NCI-H2081 treated with DMSO at 0.1 percent for 48 hours (cell line): Measurements from ENCODE around the gene DNAJB6.
"Not testable (repeated sequence)": the region's sequence is repeated elsewhere in the genome, so short reads cannot be mapped to it uniquely, and the experiment has no call there.

Experiments used
- DNase-seq: peaks from one replicate; lab custom pipeline; 2025; lab: John Stamatoyannopoulos, UW

DNAJB6 gene

DNA sequence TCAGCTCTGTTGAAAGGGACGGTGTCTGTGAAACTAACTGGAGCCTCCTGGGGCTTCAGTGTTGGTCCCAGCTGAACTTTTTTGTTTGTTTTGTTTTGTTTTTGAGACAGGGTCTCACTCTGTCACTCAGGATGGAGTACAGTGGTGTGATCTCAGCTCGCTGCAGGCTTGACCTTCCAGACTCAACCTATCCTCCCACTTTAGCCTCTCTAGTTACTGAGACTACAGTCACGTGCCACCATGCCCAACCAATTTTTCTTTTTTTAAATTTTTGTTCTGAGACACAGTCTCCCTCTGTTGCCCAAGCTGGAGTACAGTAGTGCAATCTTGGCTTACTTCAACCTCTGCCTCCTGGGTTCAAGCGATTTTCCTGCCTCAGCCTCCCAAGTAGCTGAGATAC is 13.4 kb upstream of the DNAJB6 start:
- no peak for DNase-seq

DNA sequence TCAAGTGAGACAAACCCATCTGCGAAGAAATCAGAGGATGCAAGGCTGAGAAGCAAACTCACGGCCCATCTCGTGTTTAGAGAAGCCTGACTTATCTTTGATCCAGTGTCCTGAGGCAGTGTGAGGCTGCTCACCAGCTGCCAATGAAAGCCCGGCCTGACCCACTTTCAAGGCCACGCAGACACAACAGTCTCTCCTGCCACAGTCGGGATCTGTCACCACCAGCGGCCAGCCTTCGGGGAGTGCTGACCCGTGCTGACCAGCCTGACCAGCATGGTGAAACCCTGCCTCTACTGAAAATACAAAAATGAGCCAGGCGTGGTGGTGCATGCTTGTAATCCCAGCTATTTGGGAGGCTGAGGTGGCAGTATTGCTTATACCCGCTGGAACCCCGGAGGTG is 7.4 kb upstream of the DNAJB6 start:
- DNase-seq: no peak

DNA sequence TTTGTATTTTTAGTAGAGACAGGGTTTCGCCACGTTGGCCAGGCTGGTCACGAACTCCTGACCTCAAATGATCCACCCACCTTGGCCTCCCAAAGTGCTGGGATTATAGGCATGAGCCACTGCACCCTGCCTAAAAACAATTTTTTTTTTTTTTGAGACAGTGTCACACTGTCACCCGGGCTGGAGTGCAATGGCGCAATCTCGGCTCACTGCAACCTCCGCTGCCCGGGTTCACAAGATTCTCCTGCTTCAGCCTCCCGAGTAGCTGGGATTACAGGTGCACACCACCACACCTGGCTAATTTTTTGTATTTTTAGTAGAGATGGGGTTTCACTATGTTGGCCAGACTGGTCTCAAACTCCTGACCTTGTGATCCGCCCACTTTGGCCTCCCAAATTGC is 6.2 kb upstream of the DNAJB6 start:
- DNase-seq: not testable (repeated sequence)

DNA sequence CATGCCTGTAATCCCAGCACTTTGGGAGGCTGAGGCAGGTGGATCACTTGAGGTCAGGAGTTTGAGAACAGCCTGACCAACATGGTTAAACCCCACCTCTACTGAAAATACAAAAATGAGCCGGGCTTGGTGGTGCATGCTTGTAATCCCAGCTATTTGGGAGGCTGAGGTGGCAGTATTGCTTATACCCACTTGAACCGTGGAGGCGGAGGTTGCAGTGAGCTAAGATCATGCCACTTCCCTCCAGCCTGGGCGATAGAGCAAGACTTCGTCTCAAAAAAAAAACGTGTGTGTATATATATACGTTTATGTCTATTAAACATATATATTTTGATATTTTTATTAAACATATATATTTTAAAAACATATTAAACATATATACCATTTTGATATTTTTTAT is 5.8 kb upstream of the DNAJB6 start:
- DNase-seq: not testable (repeated sequence)

DNA sequence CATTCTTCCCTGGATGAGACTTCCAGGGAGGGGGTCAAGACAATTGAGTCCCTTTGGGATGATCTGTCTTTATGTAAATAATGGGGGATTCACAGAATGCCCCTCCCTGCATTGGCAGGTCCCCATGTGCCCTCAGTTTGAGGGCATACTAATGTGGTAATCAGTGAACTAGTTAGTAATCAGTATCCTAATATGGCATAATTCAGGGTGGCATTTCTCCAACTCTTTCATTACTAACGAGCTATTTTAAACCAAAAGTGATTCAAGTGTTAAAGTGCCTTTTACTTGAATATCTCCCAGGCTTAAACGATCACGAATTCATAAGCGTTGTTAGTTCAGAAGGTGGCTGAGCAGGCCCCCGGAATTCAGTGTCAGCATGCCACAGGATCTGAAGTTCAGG is 1.6 kb upstream of the DNAJB6 start:
- DNase-seq: no peak

DNA sequence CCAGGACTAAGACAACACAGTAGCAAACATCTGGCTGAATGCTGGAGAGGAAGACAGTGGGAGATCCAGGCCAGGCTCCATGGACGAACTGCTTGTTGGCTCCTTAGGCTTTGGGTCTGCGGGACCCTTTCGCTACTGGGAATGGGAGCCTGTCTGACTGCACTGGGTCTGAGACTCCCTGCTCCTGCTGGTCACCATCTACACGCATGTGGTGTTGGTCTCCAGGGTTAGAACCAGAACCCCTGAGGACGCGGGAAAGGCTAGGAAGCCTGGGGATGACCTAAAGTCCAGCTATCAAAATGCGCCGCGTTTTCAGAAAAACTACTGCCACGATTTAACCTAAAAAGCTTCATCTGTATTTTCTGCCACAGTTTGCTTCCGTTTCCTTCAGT is 817 bp upstream of the DNAJB6 start:
- DNase-seq: no peak

DNA sequence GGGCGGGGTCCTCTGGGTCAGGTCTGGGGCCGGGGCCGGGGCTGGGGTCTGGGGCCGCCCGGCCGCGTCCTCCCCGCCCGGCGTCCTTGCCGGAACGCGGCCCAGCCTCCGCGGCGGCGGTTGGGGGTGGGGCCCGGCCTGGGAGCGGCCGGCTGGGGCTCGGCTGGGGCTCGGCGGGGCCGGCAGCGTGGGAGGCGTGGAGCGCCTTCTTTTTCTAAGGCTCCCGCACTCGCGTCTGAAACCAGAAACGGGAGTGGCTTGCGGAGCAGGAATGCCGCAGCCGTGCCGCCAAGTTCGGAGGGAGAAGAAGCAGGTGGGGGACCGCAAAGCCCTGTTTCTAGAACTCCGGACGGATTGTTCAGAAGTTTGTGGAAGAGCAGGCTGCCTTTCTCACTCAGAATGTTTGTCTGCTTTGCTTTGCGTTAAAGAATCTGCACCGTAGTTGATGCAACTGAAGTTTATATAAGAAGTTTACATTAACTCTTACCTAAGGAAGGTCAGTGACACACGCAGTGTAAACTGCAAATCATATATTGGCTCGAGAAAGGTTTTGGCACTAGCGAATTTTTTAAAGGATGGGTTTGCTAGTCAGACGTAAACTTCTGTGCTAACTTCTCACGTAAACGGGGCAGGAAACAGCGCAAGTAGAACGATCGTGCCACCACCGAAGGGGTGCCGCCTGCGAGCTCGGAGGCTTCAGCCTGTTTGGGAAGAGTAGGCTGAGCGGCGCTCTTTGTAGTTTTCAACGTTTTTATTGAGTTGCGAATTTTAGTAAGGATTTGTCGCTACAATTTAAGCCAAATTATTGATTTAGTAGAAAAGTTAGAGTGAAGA is 729 bp downstream of the DNAJB6 start:
- no peak for DNase-seq

DNA sequence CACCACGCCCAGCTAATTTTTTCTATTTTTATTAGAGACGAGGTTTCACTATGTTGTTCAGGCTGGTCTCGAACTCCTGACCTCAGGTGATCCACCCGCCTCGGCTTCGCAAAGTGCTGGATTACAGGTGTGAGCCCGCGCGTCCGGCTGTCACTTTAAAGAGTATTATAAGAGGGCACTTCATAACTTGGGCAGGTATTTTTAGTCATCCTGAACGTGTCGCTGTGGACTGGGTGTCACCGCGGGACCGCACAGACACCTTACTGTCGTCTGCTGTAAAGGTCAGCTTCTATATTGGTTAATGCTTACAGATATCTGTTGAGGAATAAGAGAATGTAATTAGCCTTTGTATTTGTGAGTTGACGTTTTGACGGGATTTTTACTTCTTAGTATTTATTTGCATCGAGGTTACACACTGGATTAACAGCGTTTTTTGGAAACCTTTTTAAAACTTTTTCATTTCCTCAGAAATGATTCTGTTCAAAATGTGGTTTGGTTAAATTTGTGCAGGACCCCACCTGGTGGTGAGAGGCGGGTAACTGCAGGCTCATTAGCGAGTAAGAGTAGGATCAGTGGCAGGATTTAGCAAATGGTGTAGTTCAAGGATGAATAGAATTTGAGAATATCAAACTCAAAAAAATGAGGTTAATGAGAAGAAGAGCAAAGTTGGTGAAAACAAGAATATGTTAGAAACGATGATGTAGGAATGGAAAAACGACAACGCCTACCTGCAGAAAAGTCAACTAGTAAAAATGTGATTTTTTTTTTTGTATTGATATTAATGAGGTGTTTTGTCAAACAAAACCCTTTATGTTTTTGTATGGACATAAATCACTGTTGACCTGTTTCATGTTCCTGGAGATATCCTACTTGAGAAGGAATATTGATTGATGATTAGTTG is 3.2 kb downstream of the DNAJB6 start:
- DNase-seq: no peak

DNA sequence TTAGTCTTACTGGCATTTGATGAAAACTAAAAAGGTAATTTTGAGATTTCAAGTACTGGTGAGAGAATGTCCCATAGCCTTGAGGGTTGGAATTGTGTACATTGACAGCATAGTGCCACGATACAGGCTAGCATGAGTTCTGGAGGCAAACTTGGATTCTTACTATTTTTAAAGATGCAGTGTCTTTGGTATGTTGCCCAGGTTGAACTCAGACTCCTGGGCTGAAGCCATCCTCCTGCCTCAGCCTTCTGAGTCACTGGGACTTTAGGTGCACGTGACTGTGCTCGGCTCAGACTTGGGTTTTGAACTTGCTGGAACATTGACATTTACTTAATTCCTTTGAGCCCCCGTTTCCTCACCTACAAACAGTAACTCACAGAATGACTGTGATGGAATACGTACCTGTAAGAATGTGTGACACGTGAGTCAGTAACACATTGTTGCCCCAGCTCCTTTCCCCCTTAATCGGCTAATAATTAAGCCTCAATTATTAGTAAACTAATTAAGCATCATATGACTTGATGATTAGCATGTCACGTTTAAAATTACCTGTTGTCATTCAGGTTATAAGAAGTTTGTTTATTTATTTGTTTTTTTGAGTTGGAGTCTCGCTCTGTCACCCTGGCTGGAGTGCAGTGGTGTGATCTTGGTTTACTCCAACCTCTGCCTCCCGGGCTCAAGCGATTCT is 10.6 kb downstream of the DNAJB6 start:
- no peak for DNase-seq

DNA sequence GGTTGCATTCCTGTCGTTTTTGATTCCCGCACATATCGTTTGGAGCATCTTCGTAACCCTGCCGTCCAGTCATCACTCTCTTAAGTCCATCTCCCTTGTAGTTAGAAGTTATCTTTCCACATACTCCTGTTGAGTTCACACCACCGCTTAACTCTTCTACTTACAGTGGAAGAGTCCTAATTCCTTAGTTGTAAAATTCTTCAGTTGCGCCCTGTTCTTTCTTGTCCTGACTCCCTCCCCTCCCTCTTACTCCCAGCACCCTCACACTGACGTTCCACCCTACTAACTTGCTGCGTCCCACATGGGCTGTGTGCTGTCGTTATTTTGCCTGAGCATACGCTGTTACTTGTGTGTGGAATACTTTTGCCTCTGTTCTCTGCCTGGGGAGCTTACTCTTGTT is 11.7 kb downstream of the DNAJB6 start:
- no peak for DNase-seq

DNA sequence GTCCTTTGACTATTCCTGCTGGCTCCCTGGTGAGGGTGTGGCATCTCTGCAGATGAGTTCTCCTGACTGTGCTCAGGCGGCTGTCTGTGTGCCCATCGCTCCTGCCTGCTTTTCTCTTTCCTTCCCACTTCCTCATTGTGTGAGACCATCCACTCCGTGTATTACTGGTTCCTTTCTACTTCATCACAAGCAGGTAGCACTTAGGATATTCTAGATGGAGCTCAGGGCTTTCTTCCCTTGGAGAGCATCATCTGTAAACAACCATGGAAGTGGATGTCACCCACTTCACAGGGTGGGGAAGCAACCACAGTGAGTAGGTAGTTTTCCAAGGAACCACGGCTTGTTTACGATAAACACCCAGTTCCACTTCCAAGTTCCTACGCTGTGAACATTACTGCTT is 15.7 kb downstream of the DNAJB6 start:
- DNase-seq: no peak

DNA sequence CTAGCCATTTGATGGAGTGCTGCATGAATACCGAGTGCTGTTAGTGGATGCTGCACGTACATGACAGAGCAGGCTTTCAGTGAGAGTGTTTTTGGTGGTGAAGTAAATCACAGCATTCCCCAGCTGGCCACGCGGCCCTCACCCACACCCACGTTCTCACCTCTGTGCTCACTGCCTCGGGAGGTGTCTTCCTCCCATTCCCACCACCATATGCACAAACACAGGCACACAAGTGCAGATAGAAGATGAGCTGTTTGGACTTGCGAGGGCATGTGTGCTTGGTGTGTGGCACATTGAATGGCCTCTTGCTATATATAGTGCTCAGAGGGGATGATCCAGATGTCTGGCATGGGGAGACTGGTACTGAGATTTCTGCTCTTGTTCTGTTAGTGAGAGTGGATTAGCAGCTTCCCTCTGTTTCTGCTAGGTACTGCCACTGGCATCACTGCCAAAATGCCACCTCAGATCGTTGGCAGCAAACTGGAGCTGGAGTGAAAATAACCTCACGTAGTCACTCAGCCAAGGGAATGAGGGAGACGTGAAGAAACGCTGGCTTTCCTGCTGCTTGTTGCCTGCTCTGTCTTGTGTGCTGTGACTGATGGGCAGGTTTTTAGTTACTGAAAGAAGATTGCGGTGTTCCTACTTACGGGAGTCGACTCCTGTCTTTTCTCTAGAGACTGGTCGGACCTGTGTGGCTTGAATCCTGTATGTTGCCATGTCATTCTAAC is 19.1 kb downstream of the DNAJB6 start:
- no peak for DNase-seq

DNA sequence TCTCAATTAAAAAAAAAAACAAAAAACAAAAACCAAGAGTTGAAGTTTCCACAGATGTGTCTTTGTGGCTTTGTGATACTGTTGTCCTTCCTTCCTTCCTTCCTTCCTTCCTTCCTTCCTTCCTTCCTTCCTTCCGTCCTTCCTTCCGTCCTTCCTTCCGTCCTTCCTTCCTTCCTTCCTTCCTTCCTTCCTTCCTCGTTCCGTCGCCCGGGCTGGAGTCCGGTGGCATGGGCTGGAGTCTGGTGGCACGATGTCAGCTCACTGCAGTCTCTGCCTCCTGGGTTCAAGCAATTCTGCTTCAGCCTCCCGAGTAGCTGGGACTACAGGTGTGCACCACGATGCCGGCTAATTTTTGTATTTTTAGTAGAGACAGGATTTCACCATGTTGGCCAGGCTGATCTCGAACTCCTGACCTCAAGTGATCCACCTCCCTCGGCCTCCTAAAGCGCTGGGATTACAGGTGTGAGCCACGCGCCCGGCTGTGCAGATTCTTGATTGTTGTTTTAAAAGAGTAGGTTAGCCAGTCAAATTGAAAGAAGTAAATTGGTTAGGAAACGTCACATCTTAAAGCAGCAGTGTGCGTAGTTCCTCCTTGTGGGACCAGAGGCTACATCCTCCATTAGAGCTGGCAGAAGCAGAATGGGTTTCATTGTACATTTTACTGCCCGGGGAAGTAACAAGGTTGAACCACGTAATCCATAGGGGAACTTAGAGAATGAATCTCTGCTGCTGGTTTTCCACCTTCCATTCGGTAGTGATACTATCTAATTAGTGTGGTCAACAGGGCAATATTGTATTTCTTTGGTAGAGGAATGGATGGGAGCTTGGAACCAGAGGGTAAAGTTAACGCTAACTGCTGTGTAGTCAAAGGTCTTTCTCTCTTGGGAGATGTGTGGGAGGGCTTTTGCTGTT is 20.6 kb downstream of the DNAJB6 start:
- no peak for DNase-seq

DNA sequence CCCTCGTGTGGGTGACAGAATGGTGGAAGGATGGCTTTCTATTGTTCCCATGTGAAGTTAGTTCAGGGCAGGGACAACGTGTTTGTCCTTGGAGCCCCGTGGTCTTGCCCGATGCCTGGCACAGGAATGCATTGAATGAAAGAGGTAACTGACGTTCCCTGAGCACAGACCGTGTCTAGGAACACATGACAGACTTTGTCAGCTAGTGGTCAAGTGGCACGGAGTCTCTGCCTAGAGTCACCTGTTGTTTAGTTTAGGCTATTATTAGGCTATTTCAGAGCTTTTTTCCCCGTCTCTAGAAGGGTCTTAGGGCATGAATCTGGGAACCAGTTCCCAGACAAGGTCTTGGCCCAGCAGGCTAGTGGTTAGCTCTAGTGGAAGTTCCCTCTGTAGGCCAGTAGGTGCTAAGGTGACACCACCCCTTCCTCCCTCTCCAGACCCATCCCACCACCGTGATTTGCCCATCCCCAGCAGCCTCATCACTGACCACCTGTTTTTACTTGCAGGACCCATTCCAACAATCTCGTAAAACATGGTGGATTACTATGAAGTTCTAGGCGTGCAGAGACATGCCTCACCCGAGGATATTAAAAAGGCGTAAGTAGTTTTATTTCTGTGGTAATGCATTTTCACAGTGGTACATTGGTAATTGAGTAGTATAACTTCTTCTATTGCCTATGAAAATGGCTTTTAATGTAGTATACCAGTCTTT is 21.4 kb downstream of the DNAJB6 start:
- DNase-seq: no peak

DNA sequence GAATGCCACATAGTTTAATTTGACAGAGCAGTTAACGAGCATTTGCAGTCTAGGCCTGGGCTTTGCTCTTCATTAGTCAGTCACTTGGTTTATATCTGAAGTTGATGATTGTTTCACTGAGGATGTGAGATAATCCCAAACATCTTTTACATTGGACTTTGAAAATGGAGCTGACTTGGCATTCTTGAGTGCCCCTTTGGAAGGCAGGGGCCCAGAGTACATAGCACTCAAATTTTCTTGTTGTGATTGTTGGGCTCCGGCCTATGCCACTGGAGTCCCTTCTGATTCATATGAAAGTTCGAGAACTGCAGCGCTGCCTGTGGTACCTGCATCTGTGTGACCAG is 21.9 kb downstream of the DNAJB6 start:
- DNase-seq: no peak

DNA sequence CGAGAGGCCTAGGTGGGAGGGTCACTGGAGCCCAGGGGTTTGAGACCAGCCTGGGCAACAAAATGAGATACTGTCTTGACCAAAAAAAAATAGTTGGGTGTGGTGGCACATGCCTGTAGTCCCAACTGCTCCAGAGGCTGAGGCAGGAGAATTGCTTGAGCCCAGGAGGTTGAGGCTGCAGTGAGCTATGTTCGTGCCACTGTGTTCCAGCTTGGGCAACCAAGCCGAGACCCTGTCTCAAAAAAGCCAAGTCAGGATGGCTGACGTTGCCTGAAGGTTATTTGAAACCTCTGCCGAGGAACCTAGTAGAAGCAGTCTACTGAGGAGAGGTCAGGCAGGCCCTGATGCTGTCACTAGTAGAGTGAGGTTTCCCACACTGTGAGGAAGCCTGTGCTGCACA is 22.8 kb downstream of the DNAJB6 start:
- DNase-seq: no peak

DNA sequence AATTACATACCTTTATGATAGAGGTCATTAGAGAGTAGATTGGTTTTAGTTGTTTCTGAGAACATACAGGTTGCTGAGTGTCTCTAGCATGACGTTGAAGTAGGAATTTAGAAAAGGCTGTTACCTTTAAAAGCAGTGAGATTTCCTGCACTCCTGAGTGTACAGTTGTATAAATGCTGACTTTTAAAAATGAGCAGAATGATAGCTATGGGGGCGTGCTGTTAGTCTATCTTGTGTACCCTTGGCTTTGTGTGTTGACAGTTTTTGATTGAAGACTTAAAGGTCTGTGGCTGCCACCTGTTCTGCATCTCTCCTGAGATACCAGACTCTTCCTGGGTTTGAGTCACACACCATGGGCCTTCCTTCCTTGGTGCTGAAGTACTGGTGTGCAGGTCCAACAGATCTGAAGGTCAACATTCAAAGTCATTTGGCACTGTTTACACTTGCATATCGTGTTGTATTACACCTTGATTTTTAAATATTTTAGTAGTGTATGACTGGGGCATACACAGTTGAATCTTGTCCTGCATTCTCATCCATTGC is 23.8 kb downstream of the DNAJB6 start:
- no peak for DNase-seq

DNA sequence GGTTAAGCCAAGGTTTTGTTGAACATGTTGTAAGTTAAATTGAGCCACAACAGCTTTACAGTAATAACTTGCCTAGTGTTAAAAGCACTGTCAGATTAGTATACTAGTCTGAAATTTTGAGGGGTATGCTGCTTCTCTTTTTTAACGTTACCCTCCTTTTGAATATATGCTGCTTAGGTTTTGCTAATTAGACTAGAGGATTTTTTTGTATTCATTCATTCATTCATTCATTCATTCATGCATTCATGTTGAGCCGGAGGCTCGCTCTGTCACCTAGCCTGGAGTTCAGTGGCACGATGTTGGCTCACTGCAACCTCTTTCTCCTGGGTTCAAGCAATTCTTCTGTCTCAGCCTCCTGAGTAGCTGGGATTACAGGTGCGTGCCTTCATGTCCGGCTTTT is 24.7 kb downstream of the DNAJB6 start:
- no peak for DNase-seq

DNA sequence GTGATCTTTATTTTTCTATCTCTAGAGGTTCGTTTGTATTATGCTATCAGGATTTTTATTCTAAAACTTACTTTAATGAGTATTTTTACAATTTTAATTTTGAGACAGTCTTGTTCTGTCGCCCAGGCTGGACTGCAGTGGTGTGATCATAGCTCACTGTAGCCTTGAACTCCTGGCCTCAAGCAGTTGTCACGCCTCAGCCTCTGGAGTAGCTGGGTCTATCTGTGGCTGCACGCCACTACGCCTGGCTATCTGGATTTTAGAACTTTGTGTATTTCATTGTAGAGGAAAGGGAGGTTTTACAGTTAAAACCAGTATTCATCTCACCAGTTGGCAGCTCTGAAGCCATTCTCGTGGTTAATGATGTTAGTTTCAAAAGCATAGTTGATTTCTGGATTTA is 25.9 kb downstream of the DNAJB6 start:
- no peak for DNase-seq

DNA sequence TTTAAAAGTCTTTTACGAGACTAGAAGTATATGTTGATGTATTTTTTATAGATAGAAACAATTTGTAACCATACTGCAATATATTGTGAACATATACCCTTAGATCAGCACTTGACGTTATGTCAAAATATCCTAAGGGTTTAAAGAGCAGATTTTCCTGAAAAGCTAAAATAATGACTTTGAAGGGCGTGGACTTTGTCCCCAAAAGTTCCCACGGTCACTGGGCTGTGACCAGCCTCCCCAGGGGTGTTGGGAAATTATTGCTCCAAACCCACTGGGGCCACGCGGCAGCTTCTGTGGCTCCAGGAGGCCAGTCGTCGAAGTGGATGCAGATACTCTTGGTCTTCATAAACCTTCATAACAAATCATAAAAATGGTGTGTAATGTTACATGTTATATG is 29.9 kb downstream of the DNAJB6 start:
- no peak for DNase-seq
